Fibroblast of gingiva (primary cell): ENCODE results near the gene TMEM209.

Experiments used
- DNase-seq: peaks from one replicate; pipeline ENCODE4 v3.0.0-alpha.2; 2011; ENCODE audit warnings: low read depth

Gene TMEM209

GRCh38 chr7:130143334-130143732 lies 61.9 kb downstream of the TMEM209 start:
- DNase-seq = no peak

- DNase-seq = no peak
These were observed 62.4 kb downstream of the TMEM209 start for GRCh38 chr7:130142654-130143333.

GRCh38 chr7:130141884-130142653 lies 63.1 kb downstream of the TMEM209 start:
- DNase-seq = no peak

GRCh38 chr7:130141161-130141883 lies 63.9 kb downstream of the TMEM209 start:
- peak; percentile 58 for DNase-seq

GRCh38 chr7:130140551-130141160 lies 64.5 kb downstream of the TMEM209 start:
- DNase-seq = no peak

- no peak for DNase-seq
These were observed 65.8 kb downstream of the TMEM209 start for GRCh38 chr7:130139193-130139960.

GRCh38 chr7:130137207-130137606 lies 68.0 kb downstream of the TMEM209 start:
- no peak for DNase-seq

- DNase-seq = no peak
These were observed 68.5 kb downstream of the TMEM209 start for GRCh38 chr7:130136579-130137167.

GRCh38 chr7:130135208-130136205 lies 69.7 kb downstream of the TMEM209 start:
- DNase-seq = no peak

- no peak for DNase-seq
These were observed 70.5 kb downstream of the TMEM209 start for GRCh38 chr7:130134726-130135125.

- no peak for DNase-seq
These were observed 71.0 kb downstream of the TMEM209 start for GRCh38 chr7:130134106-130134636.

- DNase-seq = no peak
These were observed 72.0 kb downstream of the TMEM209 start for GRCh38 chr7:130133029-130133782.

GRCh38 chr7:130131964-130132875 lies 73.0 kb downstream of the TMEM209 start:
- no peak for DNase-seq

GRCh38 chr7:130131191-130131834 lies 73.9 kb downstream of the TMEM209 start:
- no peak for DNase-seq

GRCh38 chr7:130129011-130129411 lies 76.2 kb downstream of the TMEM209 start:
- DNase-seq = no peak

- DNase-seq = no peak
These were observed 77.3 kb downstream of the TMEM209 start for GRCh38 chr7:130127821-130128317.

- DNase-seq = no peak
These were observed 77.8 kb downstream of the TMEM209 start for GRCh38 chr7:130127404-130127803.
